ENCODE results near the gene KIF18B.

Gene KIF18B

DNA sequence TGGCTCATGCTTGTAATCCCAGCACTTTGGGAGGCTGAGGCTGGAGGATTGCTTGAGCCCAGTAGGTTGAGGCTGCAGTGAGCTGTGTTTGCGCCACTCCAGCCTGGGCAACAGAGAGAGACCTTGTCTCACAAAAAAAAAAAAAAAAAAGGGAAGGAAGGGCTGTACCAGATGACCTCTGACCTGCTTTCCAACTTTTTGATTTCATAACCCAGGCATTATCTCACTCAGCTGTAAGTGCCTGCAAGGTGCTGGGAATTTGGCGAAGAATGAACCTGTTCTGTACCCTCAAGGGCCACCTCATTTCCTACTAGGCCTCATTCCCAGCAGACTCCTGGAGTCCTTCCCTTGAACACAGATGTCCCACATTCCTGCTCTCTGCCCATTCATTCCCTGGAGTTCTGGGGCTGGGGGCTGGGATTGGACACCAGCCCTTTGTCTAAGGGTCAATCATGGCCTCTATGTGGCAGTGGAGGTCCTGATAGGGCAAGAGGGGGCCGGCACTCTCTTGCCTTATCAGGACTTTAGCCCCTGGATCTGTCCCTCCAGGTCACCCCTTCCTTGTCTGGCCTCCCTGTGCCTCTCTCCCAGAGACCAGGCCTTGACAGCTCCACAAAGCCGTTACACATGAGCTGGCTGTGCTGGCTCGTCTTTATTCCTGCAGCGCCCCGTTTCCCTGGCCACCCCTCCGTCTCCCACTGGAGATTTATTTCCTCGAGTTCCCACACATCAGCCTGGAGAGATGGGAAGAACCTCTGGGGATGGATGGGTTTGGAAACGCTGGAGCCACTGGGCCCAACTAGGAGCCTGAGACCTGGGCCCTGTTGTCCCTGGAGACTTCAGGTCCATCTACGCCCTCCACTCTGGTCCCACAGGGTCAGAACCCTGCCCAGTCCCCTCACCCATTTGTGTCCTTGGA lies 31.5 kb downstream of the KIF18B start:
- no peak for DNase-seq
- Histone ChIP-seq H3K4ac (ENCODE audit: low read depth, low read length) (no peak overlapping the region), H4K8ac (ENCODE audit: low read depth, low read length) (no peak overlapping the region), H3K79me2 (ENCODE audit: control insufficient read depth, insufficient read depth, low read length) (no peaks in the 10 kb centered on the region), H3K36me3 (ENCODE audit: control insufficient read depth, insufficient read depth, low read length) (no peaks in the 10 kb centered on the region), H3K4me1 (ENCODE audit: control insufficient read depth, low read depth, low read length) (no peaks in the 10 kb centered on the region), H3K79me1 (ENCODE audit: low read length) (no peaks in the 10 kb centered on the region), H3K18ac (ENCODE audit: low read length) (no peak overlapping the region), H3K27ac (ENCODE audit: low read depth, low read length) (no peak overlapping the region), H2BK5ac (ENCODE audit: low read length) (no peak overlapping the region), H3K27me3 (ENCODE audit: insufficient read depth, low read length, poor library complexity) (no peaks in the 10 kb centered on the region), H3K4me2 (ENCODE audit: low read length) (no peak overlapping the region), H2AK5ac (ENCODE audit: low read length) (no peak overlapping the region), H3K23ac (ENCODE audit: low read length) (no peak overlapping the region), H3K56ac (ENCODE audit: low read length) (no peak overlapping the region), H2BK120ac (ENCODE audit: low read depth, low read length) (no peak overlapping the region), H2BK15ac (replicated peaks; ENCODE audit: low read depth) (no peak overlapping the region), H3K9ac (ENCODE audit: low read length) (no peak overlapping the region), H3K4me3 (ENCODE audit: low read length) (no peak overlapping the region), H4K5ac (ENCODE audit: low read length) (no peak overlapping the region)
- no CpG with 5 or more reads among the region's 11 CpGs for WGBS (ENCODE audit: extremely low coverage, insufficient coverage, low lambda C conversion rate)

- Histone ChIP-seq H3K4me2 (ENCODE audit: low read length) (no peak within 1 kb of the TSS), H3K4me3 (ENCODE audit: low read length) (no peak within 1 kb of the TSS), H3K18ac (ENCODE audit: low read length) (no peak within 1 kb of the TSS), H2AK5ac (ENCODE audit: low read length) (no peak within 1 kb of the TSS), H4K8ac (ENCODE audit: low read depth, low read length) (no peak within 1 kb of the TSS), H3K23ac (ENCODE audit: low read length) (no peak within 1 kb of the TSS), H3K27me3 (ENCODE audit: insufficient read depth, low read length, poor library complexity) (no peaks in the 10 kb centered on the region), H3K56ac (ENCODE audit: low read length) (no peak within 1 kb of the TSS), H4K5ac (ENCODE audit: low read length) (no peak within 1 kb of the TSS), H3K36me3 (ENCODE audit: control insufficient read depth, insufficient read depth, low read length) (no peaks in the 10 kb centered on the region), H2BK15ac (replicated peaks; ENCODE audit: low read depth) (no peak within 1 kb of the TSS), H2BK120ac (ENCODE audit: low read depth, low read length) (no peak within 1 kb of the TSS), H3K79me2 (ENCODE audit: control insufficient read depth, insufficient read depth, low read length) (no peaks in the 10 kb centered on the region), H3K79me1 (ENCODE audit: low read length) (no peaks in the 10 kb centered on the region), H3K27ac (ENCODE audit: low read depth, low read length) (no peak within 1 kb of the TSS), H2BK5ac (ENCODE audit: low read length) (no peak within 1 kb of the TSS), H3K4me1 (ENCODE audit: control insufficient read depth, low read depth, low read length) (no peaks in the 10 kb centered on the region), H3K9ac (ENCODE audit: low read length) (no peak within 1 kb of the TSS), H3K4ac (ENCODE audit: low read depth, low read length) (no peak within 1 kb of the TSS)
- no peak for DNase-seq
- no CpG with 5 or more reads among the region's 17 CpGs for WGBS (ENCODE audit: extremely low coverage, insufficient coverage, low lambda C conversion rate)
Measured at GRCh38 chr17:44915321-44915726, 32.2 kb downstream of the KIF18B start, which contains the start of gene GFAP. GFAP (minus strand) TSS chr17:44915500; CDS start chr17:44915486, 14 bp downstream.

GRCh38 chr17:44914698-44915271 lies 32.8 kb downstream of the KIF18B start:
- H4K5ac ChIP-seq (ENCODE audit: low read length), result no peak overlapping the region
- H2BK120ac ChIP-seq (ENCODE audit: low read depth, low read length), result no peak overlapping the region
- no peak overlapping the region for H3K4me2 ChIP-seq (ENCODE audit: low read length)
- H3K36me3 ChIP-seq (ENCODE audit: control insufficient read depth, insufficient read depth, low read length), result no peaks in the 10 kb centered on the region
- H3K4me3 ChIP-seq (ENCODE audit: low read length), result no peak overlapping the region
- H3K79me2 ChIP-seq (ENCODE audit: control insufficient read depth, insufficient read depth, low read length), result no peaks in the 10 kb centered on the region
- H2BK15ac ChIP-seq (replicated peaks; ENCODE audit: low read depth), result no peak overlapping the region
- no peak overlapping the region for H3K56ac ChIP-seq (ENCODE audit: low read length)
- no peak overlapping the region for H2AK5ac ChIP-seq (ENCODE audit: low read length)
- H3K4me1 ChIP-seq (ENCODE audit: control insufficient read depth, low read depth, low read length), result no peaks in the 10 kb centered on the region
- H3K27me3 ChIP-seq (ENCODE audit: insufficient read depth, low read length, poor library complexity), result no peaks in the 10 kb centered on the region
- H3K9ac ChIP-seq (ENCODE audit: low read length), result no peak overlapping the region
- H3K23ac ChIP-seq (ENCODE audit: low read length), result no peak overlapping the region
- H3K4ac ChIP-seq (ENCODE audit: low read depth, low read length), result no peak overlapping the region
- no peak overlapping the region for H3K27ac ChIP-seq (ENCODE audit: low read depth, low read length)
- no peak overlapping the region for H2BK5ac ChIP-seq (ENCODE audit: low read length)
- H3K18ac ChIP-seq (ENCODE audit: low read length), result no peak overlapping the region
- DNase-seq, result no peak
- no peaks in the 10 kb centered on the region for H3K79me1 ChIP-seq (ENCODE audit: low read length)
- H4K8ac ChIP-seq (ENCODE audit: low read depth, low read length), result no peak overlapping the region
- no CpG with 5 or more reads among the region's 19 CpGs for WGBS (ENCODE audit: extremely low coverage, insufficient coverage, low lambda C conversion rate)

- H3K36me3 ChIP-seq (ENCODE audit: control insufficient read depth, insufficient read depth, low read length), result no peaks in the 10 kb centered on the region
- WGBS (ENCODE audit: extremely low coverage, insufficient coverage, low lambda C conversion rate), result no CpG with 5 or more reads among the region's 4 CpGs
- no peak overlapping the region for H2BK15ac ChIP-seq (replicated peaks; ENCODE audit: low read depth)
- no peak overlapping the region for H3K56ac ChIP-seq (ENCODE audit: low read length)
- H3K18ac ChIP-seq (ENCODE audit: low read length), result no peak overlapping the region
- H3K4me2 ChIP-seq (ENCODE audit: low read length), result no peak overlapping the region
- H2BK120ac ChIP-seq (ENCODE audit: low read depth, low read length), result no peak overlapping the region
- H2BK5ac ChIP-seq (ENCODE audit: low read length), result no peak overlapping the region
- no peaks in the 10 kb centered on the region for H3K4me1 ChIP-seq (ENCODE audit: control insufficient read depth, low read depth, low read length)
- no peak overlapping the region for H4K8ac ChIP-seq (ENCODE audit: low read depth, low read length)
- no peak overlapping the region for H3K9ac ChIP-seq (ENCODE audit: low read length)
- no peak overlapping the region for H3K4ac ChIP-seq (ENCODE audit: low read depth, low read length)
- H3K27me3 ChIP-seq (ENCODE audit: insufficient read depth, low read length, poor library complexity), result no peaks in the 10 kb centered on the region
- no peaks in the 10 kb centered on the region for H3K79me1 ChIP-seq (ENCODE audit: low read length)
- no peak for DNase-seq
- H3K79me2 ChIP-seq (ENCODE audit: control insufficient read depth, insufficient read depth, low read length), result no peaks in the 10 kb centered on the region
- H2AK5ac ChIP-seq (ENCODE audit: low read length), result no peak overlapping the region
- H3K27ac ChIP-seq (ENCODE audit: low read depth, low read length), result no peak overlapping the region
- no peak overlapping the region for H4K5ac ChIP-seq (ENCODE audit: low read length)
- no peak overlapping the region for H3K4me3 ChIP-seq (ENCODE audit: low read length)
- no peak overlapping the region for H3K23ac ChIP-seq (ENCODE audit: low read length)
Measured at GRCh38 chr17:44914148-44914547, 33.4 kb downstream of the KIF18B start.

DNA sequence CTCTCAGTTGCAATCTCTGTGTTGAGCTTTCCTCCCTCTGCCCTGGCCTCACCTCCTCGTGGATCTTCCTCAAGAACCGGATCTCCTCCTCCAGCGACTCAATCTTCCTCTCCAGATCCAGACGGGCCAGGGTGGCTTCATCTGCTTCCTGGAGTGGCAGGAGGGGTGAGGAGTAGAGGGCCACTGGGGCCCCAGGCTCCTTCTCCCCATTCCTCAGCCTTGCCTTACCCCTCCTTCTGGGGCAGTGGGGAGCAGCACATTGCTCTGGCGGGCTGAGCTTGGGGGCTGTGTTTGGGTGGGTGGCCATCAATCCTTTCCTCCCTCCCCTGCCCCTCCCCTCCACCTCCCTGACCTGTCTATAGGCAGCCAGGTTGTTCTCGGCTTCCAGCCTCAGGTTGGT lies 33.9 kb downstream of the KIF18B start:
- H3K27me3 ChIP-seq (ENCODE audit: insufficient read depth, low read length, poor library complexity), result no peaks in the 10 kb centered on the region

More for the DNA sequence above, 33.9 kb downstream of the KIF18B start:
- no peak overlapping the region for H3K4me2 ChIP-seq (ENCODE audit: low read length)
- no peak overlapping the region for H3K18ac ChIP-seq (ENCODE audit: low read length)
- H3K4me3 ChIP-seq (ENCODE audit: low read length), result no peak overlapping the region
- no peaks in the 10 kb centered on the region for H3K79me2 ChIP-seq (ENCODE audit: control insufficient read depth, insufficient read depth, low read length)
- DNase-seq, result no peak
- H3K4me1 ChIP-seq (ENCODE audit: control insufficient read depth, low read depth, low read length), result no peaks in the 10 kb centered on the region
- no CpG with 5 or more reads among the region's 6 CpGs for WGBS (ENCODE audit: extremely low coverage, insufficient coverage, low lambda C conversion rate)
- no peak overlapping the region for H2BK5ac ChIP-seq (ENCODE audit: low read length)
- no peak overlapping the region for H2BK15ac ChIP-seq (replicated peaks; ENCODE audit: low read depth)
- no peak overlapping the region for H4K8ac ChIP-seq (ENCODE audit: low read depth, low read length)
- no peak overlapping the region for H3K23ac ChIP-seq (ENCODE audit: low read length)
- H2BK120ac ChIP-seq (ENCODE audit: low read depth, low read length), result no peak overlapping the region
- no peak overlapping the region for H2AK5ac ChIP-seq (ENCODE audit: low read length)
- H3K36me3 ChIP-seq (ENCODE audit: control insufficient read depth, insufficient read depth, low read length), result no peaks in the 10 kb centered on the region
- H4K5ac ChIP-seq (ENCODE audit: low read length), result no peak overlapping the region
- H3K9ac ChIP-seq (ENCODE audit: low read length), result no peak overlapping the region
- no peaks in the 10 kb centered on the region for H3K79me1 ChIP-seq (ENCODE audit: low read length)
- no peak overlapping the region for H3K27ac ChIP-seq (ENCODE audit: low read depth, low read length)
- H3K4ac ChIP-seq (ENCODE audit: low read depth, low read length), result no peak overlapping the region
- no peak overlapping the region for H3K56ac ChIP-seq (ENCODE audit: low read length)

All from mesendoderm (in vitro differentiated cells).